Left renal pelvis (tissue), 4 donors: ENCODE measurements around the gene BAG5. TPM values are rescaled to one million over a fixed set of nuclear protein-coding genes. Genes with fewer than 3 reads are reported as not detected.
"Not testable (repeated sequence)": the region's sequence is repeated elsewhere in the genome, so short reads cannot be mapped to it uniquely, and the experiment has no call there.

ENCODE experiments used
- DNase-seq, 4 donors: peaks; one replicate each; pipeline ENCODE4 v3.0.0-alpha.2; 2013; ENCODE audit warnings: low read depth in 4 of 4, low spot score in 3 of 4
- polyA plus RNA-seq, 4 donors: library from polyadenylated mRNA; unstranded; fragments of 120-200 nt; gene quantifications; one replicate each; pipeline ENCODE4 v1.2.1, GENCODE V29; 2013; ENCODE audit not compliant: insufficient read length in 4 of 4

The BAG5 gene
- polyA plus RNA-seq, 4 donors: 22.7 to 34.6 (median 31.5) TPM

DNA sequence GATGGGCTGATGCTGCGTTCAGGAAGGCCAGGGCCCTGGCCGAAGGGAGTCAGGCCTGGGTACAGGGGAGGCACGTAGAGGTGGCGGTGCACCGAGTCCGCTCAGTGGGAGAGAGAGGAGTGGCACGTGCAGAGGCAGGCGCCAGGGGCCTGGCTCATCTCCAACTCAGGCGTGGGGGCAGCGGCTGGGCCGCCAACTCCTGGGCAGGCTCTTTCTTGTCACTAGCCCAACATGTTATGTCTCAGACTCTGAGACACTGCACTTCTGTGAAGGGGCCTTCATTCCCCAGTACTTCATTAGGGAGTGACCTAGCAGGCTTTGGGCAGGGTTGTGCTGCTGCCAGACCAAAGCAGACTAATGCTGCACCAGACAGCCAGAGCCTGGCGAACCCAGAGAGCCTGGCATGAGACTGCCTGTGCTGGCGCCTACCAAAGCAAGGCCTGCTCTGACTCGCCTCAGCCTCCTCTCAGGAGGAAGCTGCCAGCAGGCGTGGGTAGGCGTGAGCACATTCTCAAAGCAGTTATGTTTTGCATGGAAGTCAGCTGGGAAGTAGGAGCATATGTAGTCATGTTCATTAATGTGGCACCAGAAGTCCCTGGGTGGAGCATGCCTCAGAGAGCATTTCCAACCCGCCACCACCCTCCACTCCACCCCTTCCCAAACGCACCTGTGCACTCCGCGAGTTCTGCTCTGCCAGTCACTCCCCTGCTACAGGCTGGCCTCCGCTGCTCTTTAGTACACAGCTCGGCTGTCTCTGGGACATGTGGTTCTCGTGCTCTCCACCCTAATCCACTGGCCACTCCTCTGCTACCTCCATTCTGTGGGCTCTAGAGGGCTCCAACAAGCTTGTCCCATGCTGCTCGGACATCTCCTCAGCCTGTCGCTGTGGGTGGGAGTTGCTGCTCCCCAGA is 49.5 kb downstream of the BAG5 start:
- DNase-seq: no peak

DNA sequence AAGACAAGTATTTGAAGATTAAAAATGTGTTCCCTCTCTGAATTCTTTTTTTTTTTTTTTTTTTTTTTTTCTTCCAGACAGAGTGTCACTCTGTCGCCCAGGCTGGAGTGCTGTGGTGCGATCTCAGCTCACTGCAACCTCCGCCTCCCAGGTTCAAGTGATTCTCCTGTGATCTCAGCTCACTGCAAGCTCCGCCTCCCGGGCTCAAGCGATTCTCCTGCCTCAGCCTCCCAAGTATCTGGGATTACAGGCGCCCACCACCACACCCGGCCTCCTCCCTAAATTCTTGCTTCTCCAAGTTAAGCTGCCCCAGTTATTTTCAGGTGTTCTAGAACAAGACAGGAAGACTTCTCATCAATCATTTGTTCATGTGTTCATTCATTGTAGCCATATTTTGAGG is 50.3 kb downstream of the BAG5 start:
- DNase-seq: not testable (repeated sequence)

DNA sequence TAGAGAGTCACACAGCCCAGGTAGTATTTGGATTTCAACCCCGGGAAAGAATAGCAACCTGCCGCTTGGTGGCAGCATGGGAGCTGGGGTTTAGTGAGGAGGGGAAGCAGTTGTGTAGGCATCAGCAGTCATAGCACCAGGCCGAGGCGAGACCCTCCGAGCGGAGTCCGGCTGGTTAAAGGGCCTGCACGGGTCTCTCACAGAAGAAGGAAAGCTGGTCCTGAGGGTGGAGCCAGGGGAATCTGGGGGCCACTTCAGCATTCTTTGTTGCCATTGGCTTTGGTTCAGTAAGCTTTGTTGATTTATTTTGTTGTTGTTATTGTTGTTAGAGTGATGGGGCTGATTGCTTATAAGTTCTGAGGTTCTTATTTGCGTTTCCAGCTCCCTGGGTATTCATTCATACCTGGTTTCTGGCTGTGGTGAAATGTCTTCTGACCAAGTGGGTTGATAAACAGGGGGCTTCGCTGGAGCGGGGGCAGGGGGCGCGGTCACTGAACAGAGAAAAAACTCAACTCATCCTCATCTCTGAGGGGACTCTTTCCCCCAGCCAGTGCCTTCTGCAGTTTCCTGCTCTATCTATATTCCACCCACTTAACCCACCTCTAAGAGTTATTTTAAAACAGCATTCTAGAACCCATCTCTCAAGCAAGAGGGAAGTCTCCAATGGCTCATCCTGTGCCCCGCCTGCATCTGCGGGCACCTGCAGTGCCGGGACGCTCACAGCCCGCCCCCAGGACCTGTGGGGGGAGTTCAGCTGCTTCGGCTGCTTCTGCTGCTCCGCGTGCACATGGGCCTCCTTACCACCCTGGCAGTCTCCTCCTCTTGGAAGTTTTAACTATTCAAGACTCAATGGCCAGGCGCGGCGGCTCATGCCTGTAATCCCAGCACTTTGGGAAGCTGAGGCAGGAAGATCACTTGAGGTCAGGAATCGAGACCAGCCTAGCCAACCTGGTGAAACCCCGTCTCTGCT is 51.4 kb downstream of the BAG5 start:
- no peak for DNase-seq

DNA sequence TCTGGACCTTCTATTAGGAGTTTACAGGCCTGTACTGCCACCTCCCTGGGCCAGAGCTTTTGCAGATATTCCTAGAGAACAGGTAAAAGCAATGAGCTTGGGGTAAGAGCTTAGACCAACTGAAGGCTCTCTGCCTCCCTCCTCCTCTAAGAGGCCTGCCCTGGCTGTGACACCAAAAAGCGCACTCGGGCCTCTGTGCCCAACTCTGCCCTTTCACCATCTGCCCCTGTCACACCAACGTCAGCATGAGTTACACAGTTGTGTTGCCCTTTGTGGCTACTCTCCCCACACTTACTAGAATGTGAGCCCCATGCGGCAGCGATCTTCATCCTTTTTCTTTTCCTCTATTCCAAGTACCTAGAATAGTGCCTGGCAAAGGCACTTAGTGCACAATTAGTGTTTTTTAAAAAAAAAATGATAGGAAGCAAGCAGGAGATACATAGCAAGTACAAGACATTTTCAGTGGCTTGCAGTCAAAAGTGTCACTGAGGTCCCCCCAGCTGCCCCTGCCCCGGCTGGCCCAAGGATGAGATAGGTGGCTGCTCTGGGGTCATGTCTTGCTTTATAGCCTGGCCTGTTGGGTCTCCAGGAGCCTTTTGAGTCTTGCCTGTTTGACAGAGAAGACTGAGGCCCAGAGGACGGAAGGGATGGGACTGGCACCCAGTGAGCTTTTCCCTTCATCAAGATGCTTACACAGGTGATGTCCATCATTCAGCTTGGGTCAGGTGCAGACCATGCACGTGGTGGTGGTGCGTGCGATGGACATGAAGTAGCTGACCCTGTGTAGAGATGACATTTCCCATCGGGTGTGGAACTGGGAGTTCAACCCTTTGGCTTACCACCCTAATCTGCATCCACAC is 52.4 kb downstream of the BAG5 start:
- DNase-seq: no peak

DNA sequence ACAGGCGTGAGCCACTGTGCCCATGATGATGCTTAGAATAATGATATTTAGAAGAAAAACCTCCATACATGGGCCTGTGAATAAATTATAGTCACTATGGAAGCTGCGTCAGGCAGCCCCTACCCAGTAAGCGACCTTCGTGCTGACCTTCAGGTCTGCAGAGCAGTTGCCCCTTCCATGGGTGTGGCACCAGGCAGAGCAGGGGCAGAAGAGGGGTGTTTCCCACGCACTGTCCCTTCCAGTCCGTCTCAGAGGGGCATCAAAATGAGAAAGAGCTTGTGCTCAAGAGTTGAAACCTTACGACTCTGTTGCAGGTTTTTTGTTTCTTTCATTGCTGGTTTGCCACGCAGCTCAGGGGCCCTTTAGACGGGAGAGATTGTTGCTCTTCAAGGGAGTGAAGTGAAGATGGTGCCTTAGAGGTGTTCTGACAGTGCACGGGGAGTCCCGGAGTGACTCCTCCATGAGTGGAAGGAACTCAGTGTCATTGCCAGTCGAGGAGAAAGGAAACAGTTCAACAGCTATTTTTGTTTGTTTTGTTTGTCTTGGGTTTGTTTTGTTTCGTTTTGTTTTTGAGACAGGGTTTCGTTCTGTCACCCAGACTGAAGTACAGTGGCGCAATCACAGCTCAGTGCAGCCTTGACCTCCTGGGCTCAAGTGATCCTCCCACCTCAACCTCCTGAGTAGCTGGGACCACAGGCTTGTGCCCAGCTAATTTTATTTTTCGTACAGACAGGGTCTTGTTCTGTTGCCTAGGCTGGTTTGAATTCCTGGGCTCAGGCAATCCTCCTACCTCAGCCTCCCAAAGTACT is 53.7 kb downstream of the BAG5 start:
- DNase-seq: no peak

DNA sequence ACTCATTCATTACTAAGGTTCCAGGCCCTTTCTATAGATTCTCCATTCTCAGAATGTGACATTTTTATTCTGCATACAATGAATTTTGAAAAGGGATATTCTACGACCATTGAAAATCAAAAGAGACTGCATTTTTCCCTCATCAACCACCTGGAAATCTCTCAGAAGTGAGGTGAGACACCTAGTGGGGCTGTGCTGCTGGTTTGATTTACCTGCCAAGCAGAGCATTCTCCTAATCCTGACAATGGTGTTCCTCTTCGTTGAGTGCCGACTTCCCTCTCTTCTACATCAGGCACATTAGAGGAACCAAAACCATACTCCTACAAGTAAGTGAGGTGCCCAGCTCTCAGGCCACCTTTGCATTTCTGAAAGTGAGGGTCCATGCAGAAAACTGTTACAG is 54.7 kb downstream of the BAG5 start:
- DNase-seq: no peak

Other genes starting within 250 kb of the BAG5 start
- gene EIF5, start 228.4 kb downstream of the BAG5 start, polyA plus RNA-seq: 100 to 1,000 TPM in 3 of 4 donors, 10 to 100 TPM in 1; 99.2 to 257 (median 246) TPM
- gene MARK3, start 177.2 kb downstream of the BAG5 start, polyA plus RNA-seq: 100 to 1,000 TPM in 1 of 4 donors, 10 to 100 TPM in 3; 79.3 to 106 (median 94.3) TPM
- 100 to 1,000 TPM in 3 of 4 donors, 10 to 100 TPM in 1; 65.6 to 159 (median 121) TPM for gene CKB, start 39.8 kb downstream of the BAG5 start, polyA plus RNA-seq
- gene TRMT61A, start 33.5 kb downstream of the BAG5 start, polyA plus RNA-seq: 1 to 10 TPM; 5.6 to 9.0 (median 6.2) TPM
- gene COA8, start 303 bp upstream of the BAG5 start, polyA plus RNA-seq: 10 to 100 TPM; 26.7 to 46.0 (median 42.1) TPM
- 100 to 1,000 TPM in 3 of 4 donors, 10 to 100 TPM in 1; 74.6 to 154 (median 106) TPM for gene KLC1, start 66.6 kb upstream of the BAG5 start, polyA plus RNA-seq
- 10 to 100 TPM; 11.5 to 23.9 (median 12.6) TPM for gene XRCC3, start 152.8 kb upstream of the BAG5 start, polyA plus RNA-seq
- 10 to 100 TPM; 50.6 to 60.4 (median 55.2) TPM for gene ZFYVE21, start 153.2 kb upstream of the BAG5 start, polyA plus RNA-seq